Esophagus (tissue), 2 donors: ENCODE data around the gene GRM1. TPM values are rescaled to one million over a fixed set of nuclear protein-coding genes. Genes with fewer than 3 reads are reported as not detected.

ENCODE experiments used
- H3K27ac ChIP-seq, 2 donors: one replicate each; pipeline ENCODE4 v1.5.1; 2013; ENCODE audit warnings: low read depth in 2 of 2, mild to moderate bottlenecking in 2 of 2, inconsistent platforms in 1 of 2, low read length in 1 of 2, moderate library complexity in 1 of 2
- H3K27me3 ChIP-seq, 2 donors: one replicate each; pipeline ENCODE4 v1.6.1; 2013; ENCODE audit warnings: low read length in 2 of 2, control low read depth in 1 of 2, mild to moderate bottlenecking in 1 of 2; ENCODE audit not compliant: insufficient read depth in 2 of 2, control insufficient read depth in 1 of 2
- H3K36me3 ChIP-seq, 2 donors: one replicate each; pipeline ENCODE4 v1.6.1; 2013; ENCODE audit warnings: low read length in 1 of 2; ENCODE audit not compliant: control insufficient read depth in 2 of 2, insufficient read depth in 2 of 2
- H3K4me1 ChIP-seq, 2 donors: one replicate each; pipeline ENCODE4 v1.6.1; 2013; ENCODE audit warnings: low read length in 1 of 2; ENCODE audit not compliant: control insufficient read depth in 2 of 2, insufficient read depth in 2 of 2
- H3K4me3 ChIP-seq, 2 donors: one replicate each; pipeline ENCODE4 v1.5.1; 2013; ENCODE audit warnings: low read length in 2 of 2, mild to moderate bottlenecking in 2 of 2, low read depth in 1 of 2, moderate library complexity in 1 of 2
- H3K9me3 ChIP-seq, 2 donors: one replicate each; pipeline ENCODE4 v1.6.1; 2013; ENCODE audit warnings: mild to moderate bottlenecking in 2 of 2, low read depth in 1 of 2, low read length in 1 of 2, moderate library complexity in 1 of 2; ENCODE audit not compliant: control insufficient read depth in 2 of 2, insufficient read depth in 1 of 2
- WGBS, 2 donors: extraction: QIAGEN DNeasy Blood & Tissue Kit; methylation state at CpG; one replicate each; pipeline ENCODE4 v1.1.7; 2013; 5-methylcytosine and 5-hydroxymethylcytosine counted together
- polyA plus RNA-seq, 2 donors: library from polyadenylated mRNA; stranded (reverse); fragments of 200-250 nt; gene quantifications; one replicate each; pipeline ENCODE4 v1.2.3, GENCODE V29; 2013
- donor health status: healthy with polysubstance abuse.
- donor health status: Bipolar disorder and iron deficiency.

GRM1 gene
- polyA plus RNA-seq, 2 donors = 0.01 TPM; not detected in 1

DNA sequence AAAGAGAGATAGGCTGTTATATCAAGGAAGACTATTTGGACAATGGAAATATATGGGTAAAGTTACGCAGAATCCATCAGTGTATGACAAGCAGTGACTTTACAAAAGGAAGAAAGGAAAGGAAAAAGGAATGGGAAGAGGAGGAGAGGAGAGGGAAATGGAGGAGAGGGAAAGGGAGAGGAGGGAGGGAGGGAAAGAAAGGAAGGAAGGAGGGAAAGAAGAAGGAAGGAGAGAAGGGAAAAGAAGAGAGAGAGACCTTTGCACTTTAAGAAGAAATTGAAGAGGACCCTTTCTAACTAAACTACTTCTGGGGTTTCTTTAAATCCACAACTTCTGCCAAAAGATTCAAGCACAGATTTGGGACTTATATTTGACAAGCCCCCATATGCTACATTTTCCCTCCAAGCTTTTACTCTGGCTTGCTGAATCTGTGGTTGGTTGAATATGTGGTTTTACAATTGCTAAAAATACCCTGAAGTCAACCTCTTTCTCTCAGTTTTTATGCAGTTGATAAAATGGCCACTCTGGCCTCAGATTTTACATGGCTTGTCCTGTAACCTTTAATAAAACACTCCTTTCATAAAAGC, 394.0 kb downstream of the GRM1 start:
- no peak overlapping the region for H3K27ac ChIP-seq
- no peaks in the 10 kb centered on the region for H3K4me1 ChIP-seq
- H3K9me3 ChIP-seq = no peaks in the 10 kb centered on the region
- H3K4me3 ChIP-seq = no peak overlapping the region
- no peaks in the 10 kb centered on the region for H3K27me3 ChIP-seq
- H3K36me3 ChIP-seq = no peaks in the 10 kb centered on the region
- WGBS, 2 donors = 89 to 90% methylated on average over 1 of the region's 1 CpG

DNA sequence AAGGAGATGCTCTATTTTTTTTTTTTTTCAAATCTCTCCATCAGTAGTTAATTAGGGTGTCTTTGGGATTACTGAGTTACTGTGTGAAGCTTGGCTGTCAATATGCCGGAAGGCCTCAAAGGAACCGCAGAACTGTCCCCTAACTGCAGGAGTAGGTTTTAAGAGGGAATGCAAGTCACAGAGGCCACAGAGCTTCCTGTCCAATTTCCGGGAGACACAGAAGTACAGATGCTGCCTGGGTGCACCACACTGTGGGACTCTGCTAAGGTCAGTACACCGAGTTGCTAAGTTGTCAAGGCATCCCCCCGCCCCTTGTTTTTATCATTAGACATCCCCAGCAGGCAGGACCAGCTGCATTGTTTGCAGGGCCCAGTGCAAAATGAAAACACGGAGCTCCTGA, 394.6 kb downstream of the GRM1 start:
- no peaks in the 10 kb centered on the region for H3K4me1 ChIP-seq
- H3K9me3 ChIP-seq = no peaks in the 10 kb centered on the region
- no peaks in the 10 kb centered on the region for H3K36me3 ChIP-seq
- H3K27me3 ChIP-seq = no peaks in the 10 kb centered on the region
- WGBS, 2 donors = 70 to 76% methylated on average over 6 of the region's 6 CpGs
- H3K4me3 ChIP-seq = no peak overlapping the region
- H3K27ac ChIP-seq = no peak overlapping the region

DNA sequence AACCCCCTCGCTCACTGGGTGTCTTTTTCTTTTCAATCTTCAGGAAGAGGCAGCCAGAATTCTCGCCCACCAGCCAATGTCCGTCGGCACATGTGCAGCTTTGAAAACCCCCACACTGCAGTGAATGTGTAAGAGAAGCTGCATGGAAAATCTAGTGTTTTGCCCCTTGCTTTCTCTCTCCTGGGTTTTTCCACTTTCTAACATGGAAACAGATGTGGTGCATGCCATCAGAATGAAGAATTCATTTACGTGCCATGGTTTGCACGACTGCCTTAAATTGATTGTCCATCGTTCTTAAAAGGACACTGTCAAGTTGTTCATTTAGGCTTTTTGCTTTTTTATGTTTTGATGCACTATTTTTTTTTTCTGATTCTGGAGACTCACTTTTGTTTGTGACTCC, 397.7 kb downstream of the GRM1 start:
- H3K36me3 ChIP-seq = no peaks in the 10 kb centered on the region
- WGBS, 2 donors = 85% methylated on average over 7 of the region's 7 CpGs

DNA sequence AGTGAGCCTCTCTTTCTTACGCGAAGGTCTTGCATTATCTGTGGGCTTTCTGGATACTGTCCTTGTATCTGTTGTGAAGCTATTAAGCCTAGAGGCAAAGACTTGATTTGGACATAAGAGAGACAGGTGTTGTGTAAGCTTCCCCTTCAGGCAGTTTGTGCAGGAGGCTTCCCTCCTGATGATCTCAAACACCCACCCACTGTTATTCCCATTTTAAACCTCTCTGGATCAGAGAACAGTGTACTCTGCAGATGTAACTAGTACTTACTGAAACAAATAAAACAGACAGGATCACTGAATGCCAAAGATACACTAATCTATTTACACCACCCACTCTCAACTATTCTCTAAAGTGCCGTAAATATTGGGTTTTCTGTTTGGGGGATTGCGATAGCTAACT, 401.0 kb downstream of the GRM1 start:
- H3K27me3 ChIP-seq = peaks cover 0 to 5% of the 10 kb centered on the region in 2 donors
- H3K4me1 ChIP-seq = peaks cover 3 to 6% of the 10 kb centered on the region in 2 donors
- H3K36me3 ChIP-seq = no peaks in the 10 kb centered on the region
- no peak overlapping the region for H3K27ac ChIP-seq
- no peaks in the 10 kb centered on the region for H3K9me3 ChIP-seq
- WGBS, 2 donors = 96 to 97% methylated on average over 4 of the region's 4 CpGs
- no peak overlapping the region for H3K4me3 ChIP-seq

More for the DNA sequence above, 397.7 kb downstream of the GRM1 start:
- Histone ChIP-seq H3K27ac (no peak overlapping the region), H3K9me3 (no peaks in the 10 kb centered on the region), H3K4me3 (no peak overlapping the region), H3K4me1 (no peaks in the 10 kb centered on the region), H3K27me3 (no peaks in the 10 kb centered on the region)

DNA sequence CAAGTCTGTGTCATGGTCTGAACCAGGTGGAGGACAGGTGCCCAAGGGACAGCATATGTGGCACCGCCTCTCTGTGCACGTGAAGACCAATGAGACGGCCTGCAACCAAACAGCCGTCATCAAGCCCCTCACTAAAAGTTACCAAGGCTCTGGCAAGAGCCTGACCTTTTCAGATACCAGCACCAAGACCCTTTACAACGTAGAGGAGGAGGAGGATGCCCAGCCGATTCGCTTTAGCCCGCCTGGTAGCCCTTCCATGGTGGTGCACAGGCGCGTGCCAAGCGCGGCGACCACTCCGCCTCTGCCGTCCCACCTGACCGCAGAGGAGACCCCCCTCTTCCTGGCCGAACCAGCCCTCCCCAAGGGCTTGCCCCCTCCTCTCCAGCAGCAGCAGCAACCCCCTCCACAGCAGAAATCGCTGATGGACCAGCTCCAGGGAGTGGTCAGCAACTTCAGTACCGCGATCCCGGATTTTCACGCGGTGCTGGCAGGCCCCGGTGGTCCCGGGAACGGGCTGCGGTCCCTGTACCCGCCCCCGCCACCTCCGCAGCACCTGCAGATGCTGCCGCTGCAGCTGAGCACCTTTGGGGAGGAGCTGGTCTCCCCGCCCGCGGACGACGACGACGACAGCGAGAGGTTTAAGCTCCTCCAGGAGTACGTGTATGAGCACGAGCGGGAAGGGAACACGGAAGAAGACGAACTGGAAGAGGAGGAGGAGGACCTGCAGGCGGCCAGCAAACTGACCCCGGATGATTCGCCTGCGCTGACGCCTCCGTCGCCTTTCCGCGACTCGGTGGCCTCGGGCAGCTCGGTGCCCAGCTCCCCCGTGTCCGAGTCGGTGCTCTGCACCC, 405.2 kb downstream of the GRM1 start:
- Histone ChIP-seq H3K9me3 (no peaks in the 10 kb centered on the region), H3K27ac (no peak overlapping the region), H3K4me1 (peaks cover 3 to 6% of the 10 kb centered on the region in 2 donors), H3K36me3 (no peaks in the 10 kb centered on the region), H3K27me3 (peaks cover 0 to 5% of the 10 kb centered on the region in 2 donors), H3K4me3 (peak overlapping the region; percentile 21 to 28)
- 13 to 14% methylated on average over 57 to 59 of the region's 59 CpGs for WGBS, 2 donors

DNA sequence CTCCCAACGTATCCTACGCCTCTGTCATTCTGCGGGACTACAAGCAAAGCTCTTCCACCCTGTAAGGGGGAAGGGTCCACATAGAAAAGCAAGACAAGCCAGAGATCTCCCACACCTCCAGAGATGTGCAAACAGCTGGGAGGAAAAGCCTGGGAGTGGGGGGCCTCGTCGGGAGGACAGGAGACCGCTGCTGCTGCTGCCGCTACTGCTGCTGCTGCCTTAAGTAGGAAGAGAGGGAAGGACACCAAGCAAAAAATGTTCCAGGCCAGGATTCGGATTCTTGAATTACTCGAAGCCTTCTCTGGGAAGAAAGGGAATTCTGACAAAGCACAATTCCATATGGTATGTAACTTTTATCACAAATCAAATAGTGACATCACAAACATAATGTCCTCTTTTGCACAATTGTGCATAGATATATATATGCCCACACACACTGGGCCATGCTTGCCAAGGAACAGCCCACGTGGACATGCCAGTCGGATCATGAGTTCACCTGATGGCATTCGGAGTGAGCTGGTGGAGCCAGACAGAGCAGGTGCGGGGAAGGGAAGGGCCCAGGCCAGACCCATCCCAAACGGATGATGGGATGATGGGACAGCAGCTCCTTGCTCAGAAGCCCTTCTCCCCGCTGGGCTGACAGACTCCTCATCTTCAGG, 406.0 kb downstream of the GRM1 start:
- 49 to 52% methylated on average over 15 of the region's 15 CpGs for WGBS, 2 donors

DNA sequence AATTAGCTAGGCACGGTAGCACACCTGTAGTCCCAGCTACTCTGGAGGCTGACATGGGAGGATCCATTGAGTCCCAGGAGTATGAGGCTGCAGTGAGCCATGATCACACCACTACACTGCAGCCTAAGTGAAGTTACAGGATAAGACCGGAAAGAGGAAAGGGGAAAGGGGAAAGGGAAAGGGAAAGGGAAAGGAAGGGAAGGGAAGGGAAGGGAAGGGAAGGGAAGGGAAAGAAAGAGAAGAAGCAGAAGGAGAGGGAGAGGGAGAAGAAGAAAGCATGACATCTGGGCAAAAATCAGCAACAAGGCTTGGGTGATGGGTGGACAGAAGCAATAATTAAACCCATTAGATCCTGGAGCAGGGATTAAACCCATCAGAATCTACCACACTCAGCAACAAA, 413.0 kb downstream of the GRM1 start:
- Histone ChIP-seq H3K36me3 (no peaks in the 10 kb centered on the region), H3K9me3 (no peaks in the 10 kb centered on the region), H3K27me3 (no peaks in the 10 kb centered on the region), H3K4me1 (no peaks in the 10 kb centered on the region), H3K27ac (no peak overlapping the region), H3K4me3 (no peak overlapping the region)
- WGBS, 2 donors = 88 to 93% methylated on average over 2 of the region's 2 CpGs

More for the DNA sequence above, 406.0 kb downstream of the GRM1 start:
- peaks cover 3 to 6% of the 10 kb centered on the region in 2 donors for H3K4me1 ChIP-seq
- no peak overlapping the region for H3K27ac ChIP-seq
- peak overlapping the region in 1 of 2 donors; percentile 21 for H3K4me3 ChIP-seq
- H3K36me3 ChIP-seq = no peaks in the 10 kb centered on the region
- no peaks in the 10 kb centered on the region for H3K9me3 ChIP-seq
- peaks cover 0 to 5% of the 10 kb centered on the region in 2 donors for H3K27me3 ChIP-seq

DNA sequence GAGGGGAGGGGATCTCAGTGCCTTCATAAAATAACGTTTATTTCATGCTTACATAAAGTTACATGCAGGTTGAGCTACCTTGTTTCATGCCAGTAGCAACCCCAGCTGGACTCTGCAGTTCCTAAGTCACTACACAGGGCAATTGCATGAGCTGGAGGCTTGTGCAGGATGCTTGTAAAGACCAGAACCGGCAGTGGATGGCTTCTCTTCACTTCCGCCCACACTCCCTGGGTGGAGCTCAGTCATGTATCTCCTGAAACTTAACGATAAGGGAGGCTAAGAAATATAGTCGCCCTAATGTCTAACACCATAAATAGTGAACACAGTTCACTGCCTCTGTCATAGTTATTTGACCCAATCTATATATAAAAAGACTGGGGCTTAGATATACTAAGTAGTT, 415.3 kb downstream of the GRM1 start:
- 47 to 54% methylated on average over 5 of the region's 5 CpGs for WGBS, 2 donors
- H3K4me1 ChIP-seq = no peaks in the 10 kb centered on the region
- H3K4me3 ChIP-seq = no peak overlapping the region
- H3K9me3 ChIP-seq = no peaks in the 10 kb centered on the region
- no peak overlapping the region for H3K27ac ChIP-seq
- H3K36me3 ChIP-seq = no peaks in the 10 kb centered on the region
- no peaks in the 10 kb centered on the region for H3K27me3 ChIP-seq

DNA sequence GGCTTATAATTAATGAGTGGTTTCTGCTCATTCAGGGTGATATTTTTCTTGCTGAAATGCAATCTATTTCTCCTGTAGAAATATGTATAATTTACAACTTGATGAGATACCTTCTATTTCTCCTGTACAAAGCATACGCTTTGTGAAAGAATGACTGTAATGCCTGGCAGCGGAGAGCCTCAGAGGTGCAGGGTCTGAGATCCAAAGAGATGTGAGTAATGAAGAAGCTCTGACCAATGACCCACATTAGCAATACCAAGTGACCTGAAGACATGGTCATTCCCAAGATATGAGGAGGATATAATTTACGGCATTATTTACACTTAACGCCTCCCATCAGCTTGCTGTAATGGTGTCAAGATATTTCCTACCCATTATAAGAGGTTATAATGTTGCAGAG, 416.4 kb downstream of the GRM1 start:
- no peaks in the 10 kb centered on the region for H3K9me3 ChIP-seq

More for the DNA sequence above, 416.4 kb downstream of the GRM1 start:
- H3K4me3 ChIP-seq = no peak overlapping the region
- no peaks in the 10 kb centered on the region for H3K27me3 ChIP-seq
- WGBS, 2 donors = 93 to 95% methylated on average over 4 of the region's 4 CpGs
- no peak overlapping the region for H3K27ac ChIP-seq
- H3K36me3 ChIP-seq = no peaks in the 10 kb centered on the region
- H3K4me1 ChIP-seq = no peaks in the 10 kb centered on the region
